ENCODE results near the gene EFCAB7. TPM values are rescaled to one million over a fixed set of nuclear protein-coding genes. Genes with fewer than 3 reads are reported as not detected.

EFCAB7 gene
- total RNA-seq, 1 donor from 2014 or later = 9.8 TPM

DNA sequence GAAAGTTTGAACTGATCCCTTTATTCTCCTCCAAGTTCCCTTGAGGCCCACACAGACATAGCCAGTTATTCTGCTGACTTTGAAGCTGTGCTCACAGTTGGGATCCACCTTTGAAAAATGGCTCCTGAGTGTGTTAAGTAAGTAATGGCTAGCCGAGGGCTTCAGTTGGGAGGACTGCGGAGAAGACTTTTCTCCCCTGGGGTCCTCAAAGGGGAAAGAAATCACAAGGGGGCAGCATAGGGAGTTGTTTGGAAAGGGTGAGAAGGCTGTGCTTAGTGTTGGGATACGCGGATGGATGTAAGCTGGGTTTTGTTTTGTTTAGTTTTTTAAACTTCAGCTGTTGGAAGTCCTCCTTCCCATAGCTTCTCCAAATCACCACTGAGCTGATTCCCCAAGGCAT lies 78.1 kb downstream of the EFCAB7 start:
- intact Hi-C loops (cut with micrococcal nuclease) = no loop called here

DNA sequence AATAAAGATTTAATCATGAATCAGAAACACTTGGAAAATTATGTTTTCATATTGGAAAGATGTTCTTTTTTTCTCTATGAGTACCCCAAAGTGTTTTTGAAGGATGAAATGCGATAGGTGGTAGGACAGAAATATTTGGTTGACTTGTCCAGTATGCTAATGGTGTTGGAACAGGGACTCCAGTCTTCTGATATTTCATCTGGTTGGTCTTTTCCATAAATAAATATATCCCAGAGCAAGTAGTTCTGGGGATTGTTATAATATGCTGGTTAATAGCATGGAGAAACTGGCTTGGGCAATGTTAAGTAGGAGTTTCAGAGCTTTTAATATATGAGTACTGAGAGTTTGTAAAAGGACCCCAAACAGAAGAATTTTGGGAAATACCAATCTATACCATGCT lies 78.6 kb downstream of the EFCAB7 start:
- intact Hi-C loops (cut with micrococcal nuclease) = no loop called here

DNA sequence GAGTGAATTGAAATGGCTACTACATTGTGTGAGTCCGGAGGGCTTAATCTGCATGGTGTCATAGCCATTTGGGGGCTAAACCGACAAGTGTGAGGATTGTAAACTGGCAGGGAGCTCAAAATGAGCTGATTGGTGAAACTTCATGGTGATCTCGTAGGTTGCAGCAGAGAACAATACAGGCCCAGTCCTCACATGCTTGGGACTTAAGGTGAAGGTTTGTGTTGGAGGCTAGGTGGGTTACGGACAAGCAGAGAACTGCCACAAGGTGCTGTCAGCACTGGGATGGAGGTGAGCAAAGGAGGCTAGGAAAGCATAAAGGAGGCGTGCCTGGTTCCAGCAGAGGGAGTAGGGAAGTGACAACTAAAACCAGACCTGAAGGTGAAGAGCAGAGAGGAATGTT lies 79.3 kb downstream of the EFCAB7 start:
- intact Hi-C loops (cut with micrococcal nuclease) = no loop called here

DNA sequence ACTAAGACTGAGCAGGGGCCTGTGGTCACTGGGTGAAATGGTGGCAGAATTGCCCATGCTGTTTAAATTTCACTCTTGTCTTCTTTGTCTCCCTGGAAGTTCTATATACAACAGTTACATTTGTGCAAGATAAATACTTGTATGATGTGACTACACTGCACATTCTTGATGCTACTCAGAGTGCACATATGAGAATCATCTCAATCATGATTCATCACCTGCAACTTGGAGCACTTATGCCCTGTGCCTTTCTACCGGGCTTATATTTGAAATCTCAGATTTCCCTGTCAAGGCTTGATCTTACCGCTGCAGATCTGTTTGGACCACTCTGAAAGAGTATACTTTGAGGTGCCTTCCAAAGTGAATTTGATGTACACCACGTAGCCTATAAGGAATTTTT lies 80.5 kb downstream of the EFCAB7 start:
- intact Hi-C loops (cut with micrococcal nuclease) = no loop called here

DNA sequence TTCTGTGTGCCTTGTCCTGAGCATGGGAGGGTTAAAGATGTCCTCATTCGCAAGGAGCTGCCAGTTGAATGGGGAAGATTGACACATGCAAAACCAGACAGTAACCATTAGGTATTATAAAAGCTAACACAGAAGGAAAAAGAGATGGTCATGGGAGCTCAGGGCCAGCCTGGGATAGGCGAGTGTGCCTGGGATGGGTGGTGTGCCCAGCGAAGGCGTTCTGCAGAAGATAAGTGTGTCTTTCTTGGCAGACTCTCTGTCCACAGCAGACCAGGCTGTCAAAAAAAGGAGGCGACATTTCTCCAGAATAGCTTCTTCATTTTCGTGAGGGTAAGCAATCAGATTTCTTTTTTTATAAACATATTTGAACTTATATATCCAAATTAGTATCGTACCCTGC lies 84.0 kb downstream of the EFCAB7 start:
- intact Hi-C loops (cut with micrococcal nuclease) = no loop called here

DNA sequence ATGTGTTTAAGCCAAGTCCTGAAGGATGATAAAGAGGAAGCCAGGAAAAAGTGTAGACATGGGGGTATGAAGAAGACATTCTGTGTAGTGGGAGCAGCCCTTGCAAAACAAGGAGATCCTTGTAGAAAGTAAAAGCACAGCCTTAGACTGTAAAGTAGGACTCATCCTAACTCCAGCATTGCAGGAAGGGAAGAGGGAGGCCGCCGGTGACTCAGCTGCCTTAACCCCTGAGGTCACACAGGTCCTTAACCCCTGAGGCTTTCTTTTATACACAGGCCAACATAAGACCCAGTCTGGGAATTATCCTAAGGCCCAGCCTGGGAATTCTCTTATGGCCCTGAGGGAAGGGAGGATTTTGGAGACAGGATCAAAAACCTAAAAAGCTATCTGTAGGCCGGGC lies 87.9 kb downstream of the EFCAB7 start:
- intact Hi-C loops (cut with micrococcal nuclease) = no loop called here

DNA sequence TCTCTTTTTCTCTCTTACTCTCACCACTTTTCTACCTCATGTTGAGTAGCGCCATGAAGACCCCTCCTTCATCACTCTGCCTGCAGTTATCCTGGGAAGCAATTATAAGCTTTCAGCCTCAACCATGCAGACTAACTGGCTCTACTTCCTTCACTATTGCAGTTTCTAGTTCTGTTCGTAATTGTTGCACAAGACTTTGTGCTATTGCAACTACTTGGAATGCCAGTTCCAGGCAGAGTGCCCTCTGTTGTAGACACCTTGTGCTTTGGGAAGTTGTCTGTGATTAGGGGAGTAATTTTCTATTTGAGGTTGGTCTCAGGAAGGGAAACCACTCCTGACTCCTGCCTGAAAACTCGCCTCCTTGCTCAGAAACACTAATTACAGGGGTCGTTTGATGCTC lies 89.2 kb downstream of the EFCAB7 start:
- intact Hi-C loops (cut with micrococcal nuclease) = no loop called here

DNA sequence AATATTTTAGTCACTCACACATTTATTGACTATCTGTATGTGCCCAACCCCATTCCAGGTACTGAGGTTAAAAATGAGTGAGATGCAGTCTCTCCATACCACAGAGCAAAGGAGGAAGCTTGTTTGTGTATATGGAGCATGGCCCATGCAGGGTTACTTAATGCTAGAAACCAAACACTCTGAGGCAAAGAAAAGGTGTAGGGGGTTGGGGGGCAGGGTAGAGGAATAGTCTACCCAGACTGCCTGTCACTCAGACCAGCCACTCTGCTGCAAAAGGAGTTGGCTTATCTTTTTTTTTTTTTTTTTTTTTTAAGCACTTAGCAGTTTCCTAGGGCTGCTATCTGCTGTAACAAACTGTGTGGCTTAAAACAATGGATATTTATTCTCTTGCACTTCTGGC lies 89.6 kb downstream of the EFCAB7 start:
- intact Hi-C loops (cut with micrococcal nuclease) = no loop called here

DNA sequence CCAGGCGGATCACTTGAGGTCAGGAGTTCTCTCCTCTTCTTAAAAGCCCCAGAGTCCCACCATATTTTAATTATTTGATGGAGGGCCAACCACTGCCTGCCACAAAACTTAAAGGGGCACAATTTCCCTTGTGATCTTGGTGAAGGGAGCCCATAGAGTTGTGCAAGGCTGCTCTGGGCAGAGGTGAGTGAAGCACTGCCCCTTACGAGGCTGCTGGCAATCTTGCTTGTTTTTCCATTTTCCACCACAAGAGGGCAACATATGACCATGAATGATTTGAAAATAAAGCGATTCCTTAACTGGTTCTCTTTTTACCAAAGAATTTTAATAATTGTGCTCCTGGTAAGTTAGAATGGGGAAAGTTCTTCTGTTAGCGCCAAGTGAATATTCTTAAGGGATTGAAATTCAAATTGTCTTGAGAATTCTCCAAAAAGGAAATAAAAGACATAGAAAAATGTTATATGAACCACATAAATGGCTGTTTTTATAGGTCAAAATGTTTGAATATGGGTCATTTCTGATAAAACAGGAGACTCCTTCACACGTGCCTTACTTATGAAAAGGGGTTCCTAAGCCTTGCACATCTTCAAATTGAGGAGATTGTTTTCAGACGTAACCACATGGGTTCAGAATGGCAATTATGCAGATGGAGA lies 92.6 kb downstream of the EFCAB7 start:
- intact Hi-C loops (cut with micrococcal nuclease) = loop anchor here (1.0 to 5.0 kb wide), 6 partner anchors 35 to 630 kb away; partner anchors contain the start of gene ROR1

DNA sequence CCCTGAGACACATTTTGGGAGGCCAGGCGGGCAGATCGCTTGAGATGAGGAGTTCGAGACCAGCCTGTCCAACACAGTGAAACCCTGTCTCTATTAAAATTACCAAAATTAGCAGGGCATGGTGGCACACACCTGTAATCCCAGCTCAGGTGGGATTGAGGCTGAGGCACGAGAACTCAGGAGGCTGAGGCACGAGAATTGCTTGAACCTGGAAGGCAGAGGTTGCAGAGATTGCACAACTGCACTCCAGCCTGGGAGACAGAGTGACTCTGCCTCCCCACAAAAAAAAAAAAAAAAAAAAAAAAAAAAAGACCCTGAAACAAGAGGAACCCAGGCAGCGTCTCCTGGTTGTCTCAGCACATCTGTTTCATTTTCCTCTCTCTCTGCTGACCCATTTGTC lies 94.1 kb downstream of the EFCAB7 start:
- intact Hi-C loops (cut with micrococcal nuclease) = loop anchor here (2.0 to 5.0 kb wide), 2 partner anchors 155 to 301 kb away; partner anchors contain the start of gene ROR1

DNA sequence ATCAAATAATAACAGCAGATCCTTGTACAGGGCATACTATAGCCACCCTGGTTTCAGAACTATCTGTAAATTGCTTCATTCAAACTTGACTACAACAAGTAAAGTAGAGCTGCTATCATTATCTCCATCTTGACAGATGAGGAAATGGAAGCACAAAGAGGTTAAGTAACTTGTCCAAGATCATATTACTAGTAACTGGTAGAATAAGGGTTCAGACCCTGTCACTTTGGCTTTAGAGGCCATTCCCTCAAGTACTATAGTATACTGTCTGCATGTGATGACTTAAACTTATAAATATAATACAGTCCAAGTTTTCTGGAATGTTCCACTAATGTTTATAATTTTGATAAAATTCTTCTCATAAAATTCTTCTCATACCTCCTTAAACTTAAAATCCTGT lies 94.7 kb downstream of the EFCAB7 start:
- intact Hi-C loops (cut with micrococcal nuclease) = loop anchor here (5.0 kb wide), 1 partner anchor 154 kb away; the partner anchor contains the start of gene ROR1

DNA sequence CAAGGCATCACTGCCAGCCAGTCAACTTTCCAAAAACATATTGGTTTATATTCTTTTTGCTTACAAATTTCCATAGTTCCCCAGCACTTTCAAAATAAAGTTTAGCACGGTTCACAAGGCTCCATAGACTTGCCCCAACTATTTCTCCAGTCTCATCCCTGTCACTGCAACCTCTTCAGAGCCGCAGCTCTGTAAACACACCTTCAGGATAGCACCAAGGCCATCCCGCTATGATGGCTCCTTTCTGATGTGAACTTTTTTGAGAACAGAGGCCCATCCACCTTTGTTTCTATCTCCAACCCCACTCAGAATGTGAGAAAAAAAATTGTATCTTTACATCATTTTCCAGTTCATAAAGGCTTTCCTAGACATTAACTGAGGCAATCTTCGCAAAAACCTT lies 96.2 kb downstream of the EFCAB7 start:
- intact Hi-C loops (cut with micrococcal nuclease) = loop anchor here (5.0 kb wide), 1 partner anchor 153 kb away; the partner anchor contains the start of gene ROR1

DNA sequence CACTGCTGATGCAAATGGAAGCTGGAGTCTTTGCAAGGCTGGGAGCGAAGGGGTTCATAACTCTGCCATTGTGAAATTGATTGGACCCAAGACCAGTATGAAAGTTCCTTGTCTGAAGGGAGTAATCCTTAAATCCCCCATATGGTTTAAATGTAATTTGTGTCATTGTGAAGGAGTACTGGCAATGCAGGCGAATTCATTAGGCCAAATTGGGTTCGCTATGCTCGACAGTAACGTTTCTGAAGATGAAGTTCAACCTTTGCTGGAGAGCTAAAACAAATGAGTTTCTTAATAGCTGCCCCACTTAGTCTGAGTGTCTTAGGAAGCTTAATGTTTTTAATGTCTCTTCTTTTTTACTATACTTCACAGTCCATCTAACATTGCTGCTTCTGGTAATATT lies 97.3 kb downstream of the EFCAB7 start:
- intact Hi-C loops (cut with micrococcal nuclease) = no loop called here

DNA sequence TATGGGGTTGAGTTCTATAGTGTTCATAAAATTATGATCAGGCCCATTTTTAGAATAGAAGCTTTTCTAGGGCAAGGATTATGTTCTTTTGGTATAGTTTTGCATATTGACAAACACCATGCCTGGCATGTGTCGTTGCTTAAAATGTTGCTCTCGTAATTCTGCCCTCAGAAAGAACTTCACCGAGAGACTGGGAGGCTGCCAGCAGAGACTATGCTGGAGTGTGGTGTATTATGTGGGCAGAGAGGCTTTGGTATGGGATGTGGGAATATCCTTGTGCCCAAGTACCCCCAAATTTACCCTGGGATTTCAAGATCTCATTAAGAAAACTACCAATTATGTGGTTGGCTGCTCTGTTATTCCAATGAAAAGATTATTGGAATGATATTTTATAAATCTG lies 97.8 kb downstream of the EFCAB7 start:
- intact Hi-C loops (cut with micrococcal nuclease) = no loop called here

DNA sequence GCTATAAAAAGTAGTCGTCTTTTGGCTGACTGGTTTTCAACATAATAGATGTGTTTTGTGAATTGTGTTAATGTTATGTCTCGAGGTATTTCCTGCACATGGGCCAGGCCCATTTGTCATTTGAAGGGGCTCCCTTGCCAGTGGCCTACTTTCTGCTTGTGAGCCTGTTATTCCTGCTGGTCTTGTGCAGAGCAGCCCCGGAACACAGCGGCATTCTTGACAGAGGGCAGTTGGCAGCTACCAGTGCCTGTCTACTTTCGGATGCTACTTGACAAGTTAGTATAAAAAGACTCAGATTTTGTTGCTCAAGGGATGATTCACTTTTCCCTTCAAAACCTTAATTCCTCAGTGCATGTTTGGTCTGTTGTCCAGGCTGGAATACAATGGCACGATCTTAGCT lies 98.4 kb downstream of the EFCAB7 start:
- intact Hi-C loops (cut with micrococcal nuclease) = no loop called here

Other genes starting within 250 kb of the EFCAB7 start
- gene FOXD3, start 201.0 kb upstream of the EFCAB7 start, total RNA-seq = not detected in 2 replicates
- 27.6 and 27.7 TPM in 2 replicates for gene ALG6, start 155.9 kb upstream of the EFCAB7 start, total RNA-seq
- gene ITGB3BP, start 300 bp upstream of the EFCAB7 start, total RNA-seq = 38.4 and 39.3 TPM in 2 replicates
- 32.8 and 38.4 TPM in 2 replicates for gene PGM1, start 69.9 kb downstream of the EFCAB7 start, total RNA-seq